ENCODE measurements around the gene PFDN5.

- TF ChIP-seq CTCF (conservative IDR thresholded peaks at IDR 0.05 in 1 of 2, IDR thresholded peaks at IDR 0.05 in 1 of 2; ENCODE audit: extremely low read depth in 1 of 2, insufficient read depth in 1 of 2, low read depth in 1 of 2, low read length in 2 of 2), result no peak
- TF ChIP-seq EZH2 (IDR thresholded peaks at IDR 0.05; ENCODE audit: borderline replicate concordance, low read length), result no peak
Measured at GRCh38 chr12:53343449-53343848, 48.1 kb downstream of the PFDN5 start.
